H1 (cell line): ENCODE measurements around the gene TSPAN33. TPM values are rescaled to one million over a fixed set of nuclear protein-coding genes. Genes with fewer than 3 reads are reported as not detected.

Experiments used
- GABPA ChIP-seq: IDR thresholded peaks from 2 replicates; pipeline ENCODE4 v1.6.1; 2011; ENCODE audit warnings: mild to moderate bottlenecking, low read length, moderate library complexity, borderline replicate concordance; ENCODE audit not compliant: insufficient read depth
- MAFK ChIP-seq: IDR thresholded peaks from 2 replicates; pipeline ENCODE4 v1.6.1; 2012; ENCODE audit warnings: low read depth, mild to moderate bottlenecking, improper control_type of control experiment, low read length
- NANOG ChIP-seq: IDR thresholded peaks from 2 replicates; pipeline ENCODE4 v1.6.1; 2011; ENCODE audit warnings: low read length, low read depth, mild to moderate bottlenecking, inconsistent platforms; ENCODE audit not compliant: insufficient read depth, poor library complexity, severe bottlenecking
- SP1 ChIP-seq: IDR thresholded peaks from 2 replicates; pipeline ENCODE4 v1.6.1; 2011; ENCODE audit warnings: low read depth, low read length
- polyA plus RNA-seq, 7 experiments: library from polyadenylated mRNA; depleted of rRNA in 3 of 7; stranded (reverse) in 5 of 7; unstranded in 2 of 7; fragments of >200 nt in 5 of 7; fragments of 200-250 nt in 2 of 7; gene quantifications; 1 replicate in 5 of 7; 2 replicates in 1 of 7; 4 replicates in 1 of 7; pipeline versions ENCODE4 v1.2.1 to v1.2.3, GENCODE V29; 2011 to 2013; ENCODE audit warnings: missing spikeins in 2 of 7, mixed read lengths in 2 of 7
- total RNA-seq: library from RNA; stranded (reverse); fragmentation: NEBNext Ultra II Directional; extraction: Animal tissue kit (Norgen Biotek cat#: 25700); gene quantifications from 2 replicates; pipeline ENCODE4 v1.2.1, GENCODE V29; 2021

The TSPAN33 gene
- total and polyA plus RNA-seq, 2 of the 8 experiments (the other 6 are each of a cell fraction or from before 2014, with no cell fraction given) = 42.8 to 47.1 TPM

- TF ChIP-seq NANOG = no peak
- no peak for TF ChIP-seq GABPA
- TF ChIP-seq MAFK = no peak
- TF ChIP-seq SP1 = no peak
Observed at GRCh38 chr7:129095258-129095657, 49.2 kb upstream of the TSPAN33 start (continued).
